HCEC 1CT (cell line): Measurements from ENCODE around the gene CUX1.
A peak's percentile ranks its signal among the peaks of the same experiment; 100 is the strongest.

Source experiments
- DNase-seq: peaks from one replicate; pipeline ENCODE4 v3.0.0-alpha.2; 2017

Gene CUX1

DNA sequence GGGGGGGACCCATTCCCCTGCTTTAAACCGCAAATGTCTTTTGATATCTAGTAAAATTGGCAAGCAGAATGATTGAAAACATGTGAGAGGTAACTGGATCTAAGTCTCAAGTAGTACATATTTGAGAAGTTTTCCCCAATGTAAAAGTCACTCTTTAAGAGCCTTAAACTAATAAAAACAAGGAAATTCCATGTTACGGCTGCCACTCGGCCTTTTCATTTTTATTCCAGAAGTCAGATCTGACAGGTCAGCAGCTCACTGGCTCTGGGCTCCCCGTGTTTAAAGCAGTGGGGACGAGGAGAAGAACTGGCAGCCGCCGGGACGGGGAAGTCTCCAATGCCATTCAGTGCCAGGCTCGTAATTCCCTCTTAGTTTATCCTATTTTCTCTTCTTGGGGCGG is 80.7 kb downstream of the CUX1 start:
- DNase-seq: no peak

DNA sequence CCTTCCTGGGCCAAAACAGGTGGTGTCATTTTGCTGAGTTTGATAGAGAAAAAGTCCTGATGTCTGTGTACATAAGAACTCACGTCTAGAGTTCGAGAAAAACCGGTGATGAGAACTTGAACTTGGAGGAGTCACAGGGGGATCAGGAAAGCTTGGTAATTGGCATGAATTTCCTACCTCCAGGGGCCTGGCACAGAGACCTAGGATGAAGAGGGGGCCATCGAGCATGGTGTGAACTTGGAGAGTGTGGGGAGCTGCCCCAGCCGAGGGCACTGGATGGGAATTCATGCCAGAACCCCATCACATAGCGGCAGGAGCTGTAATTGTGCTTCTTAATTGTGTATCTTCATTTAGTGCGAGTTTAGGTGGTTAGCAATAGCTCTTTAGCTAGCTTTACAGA is 82.2 kb downstream of the CUX1 start:
- no peak for DNase-seq

DNA sequence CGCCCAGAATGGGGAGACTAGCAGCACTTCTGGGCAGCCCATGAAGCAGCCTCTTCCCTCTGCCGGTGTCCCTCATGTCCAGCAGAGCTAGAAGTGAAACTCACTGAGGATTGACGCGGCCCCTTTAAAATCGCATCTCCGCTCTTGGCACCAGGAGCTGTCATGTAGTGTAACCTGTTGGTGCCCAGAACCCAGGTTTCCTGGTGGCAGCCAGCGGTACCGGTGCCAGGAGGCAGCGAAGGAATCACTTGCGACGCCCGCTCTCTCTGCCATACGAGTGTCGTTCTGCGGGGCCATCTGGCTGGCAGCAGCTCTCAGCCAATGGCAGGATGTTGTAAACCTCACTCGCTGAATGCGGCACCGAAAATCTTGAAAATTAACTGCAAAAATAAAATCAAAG is 82.7 kb downstream of the CUX1 start:
- no peak for DNase-seq

DNA sequence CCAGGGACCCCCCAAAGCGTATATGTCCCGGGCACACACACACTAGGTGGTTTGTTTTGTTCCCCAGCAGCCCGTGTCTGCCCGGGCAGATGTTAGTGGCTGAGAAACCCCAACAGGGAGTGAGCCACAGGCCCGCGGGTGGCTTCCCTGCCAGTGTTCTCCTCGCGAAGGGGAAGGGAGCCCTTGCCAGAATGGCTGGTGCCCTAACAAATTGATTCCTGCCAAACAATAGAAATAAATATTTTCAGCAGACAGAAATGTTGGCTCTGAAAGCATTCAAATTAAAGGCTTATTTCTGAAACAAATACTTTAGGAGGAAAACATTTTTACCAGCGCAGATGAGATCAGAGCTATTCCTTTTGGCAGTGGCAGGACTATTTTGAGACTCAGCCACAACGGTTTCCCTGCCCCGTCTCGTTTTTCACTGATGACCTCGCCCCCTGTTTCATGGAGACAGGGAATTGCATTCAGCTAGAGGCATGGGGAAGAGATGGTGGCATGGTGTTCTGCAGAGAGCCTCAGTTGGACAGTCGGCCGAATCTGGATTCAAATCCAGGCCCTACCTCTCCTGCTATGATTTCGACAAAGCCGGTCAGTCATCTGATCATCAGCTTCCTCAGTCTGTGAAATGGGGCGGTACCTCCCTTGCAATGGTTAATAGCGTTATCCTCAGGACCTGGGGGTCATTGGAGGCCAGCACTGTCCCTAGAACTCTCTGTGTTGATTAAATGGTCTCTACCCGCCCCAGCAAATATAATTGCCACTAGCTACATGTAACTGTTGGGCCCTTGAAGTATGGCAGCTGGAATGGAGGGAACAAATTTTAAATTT is 84.5 kb downstream of the CUX1 start:
- no peak for DNase-seq

DNA sequence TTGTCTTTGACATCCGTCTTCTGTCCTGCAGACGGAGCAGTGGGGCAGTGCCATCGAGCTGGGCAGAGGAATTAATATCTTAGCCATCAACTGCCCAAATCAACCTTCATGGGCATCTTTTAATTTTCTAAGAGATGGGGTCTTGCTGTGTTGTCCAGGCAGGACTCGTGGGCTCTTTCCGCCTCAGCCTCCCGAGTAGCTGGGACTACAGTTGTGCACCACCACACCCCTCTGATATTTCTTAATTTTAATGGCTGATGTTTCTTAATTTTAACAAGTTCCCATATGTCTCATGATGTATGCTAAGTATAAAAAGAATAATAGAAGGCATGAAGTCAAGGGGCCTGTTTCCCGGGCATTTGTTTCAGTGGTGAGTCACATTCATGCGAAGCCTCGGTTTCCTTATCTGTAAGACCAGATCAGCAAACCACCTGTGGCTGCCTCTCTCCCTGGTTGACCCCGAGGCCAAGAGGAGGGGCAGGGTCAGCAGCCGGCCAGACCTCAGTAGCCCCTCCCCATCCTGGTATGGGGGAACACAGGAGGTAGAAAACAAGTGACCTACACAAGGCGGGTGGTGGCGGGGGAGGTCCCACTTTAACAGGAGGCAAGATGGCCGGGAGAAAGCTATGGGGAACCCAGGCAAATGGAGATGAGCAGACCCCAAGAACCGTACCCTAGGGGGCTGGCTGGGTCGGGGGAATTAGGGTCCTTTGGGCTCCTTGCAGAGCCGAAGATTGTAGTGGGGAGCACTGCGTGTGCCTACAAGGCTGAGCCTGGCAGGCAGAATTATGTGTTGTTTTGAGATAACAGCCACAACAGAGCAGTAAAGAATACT is 85.5 kb downstream of the CUX1 start:
- no peak for DNase-seq

DNA sequence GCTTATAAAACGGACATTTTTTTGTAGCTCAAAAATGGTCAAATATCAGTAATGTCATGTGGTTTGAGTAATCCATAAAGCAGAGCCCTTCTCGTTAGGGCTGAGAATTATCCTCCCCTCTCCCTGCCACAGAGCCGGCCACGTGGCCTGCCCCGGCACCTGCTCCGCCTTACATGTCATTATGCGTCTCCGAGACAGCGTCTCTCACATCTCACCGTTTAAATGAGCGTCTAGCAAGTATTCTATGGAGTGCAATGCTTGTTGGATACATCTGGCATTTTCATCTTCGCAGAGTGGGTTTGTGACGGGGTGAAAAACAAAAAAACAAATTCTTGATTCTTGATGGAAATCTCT is 86.1 kb downstream of the CUX1 start:
- DNase-seq: no peak

DNA sequence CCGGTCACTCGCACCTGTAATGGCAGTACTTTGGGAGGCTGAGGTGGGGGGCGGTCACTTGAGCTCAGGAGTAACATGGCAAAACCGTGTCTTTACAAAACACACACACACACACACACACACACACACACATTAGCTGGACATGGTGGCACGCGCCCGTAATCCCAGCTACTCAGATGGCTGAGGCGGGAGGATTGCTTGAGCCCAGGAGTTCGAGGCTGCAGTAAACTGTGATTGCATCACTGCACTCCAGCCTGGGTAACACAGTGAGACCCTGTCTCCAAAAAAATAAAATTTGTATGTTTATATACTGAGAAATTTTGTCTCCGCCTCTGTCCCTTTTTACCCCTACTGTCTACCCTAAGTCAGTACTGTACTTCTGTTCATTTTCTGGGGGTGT is 86.6 kb downstream of the CUX1 start:
- DNase-seq: no peak

DNA sequence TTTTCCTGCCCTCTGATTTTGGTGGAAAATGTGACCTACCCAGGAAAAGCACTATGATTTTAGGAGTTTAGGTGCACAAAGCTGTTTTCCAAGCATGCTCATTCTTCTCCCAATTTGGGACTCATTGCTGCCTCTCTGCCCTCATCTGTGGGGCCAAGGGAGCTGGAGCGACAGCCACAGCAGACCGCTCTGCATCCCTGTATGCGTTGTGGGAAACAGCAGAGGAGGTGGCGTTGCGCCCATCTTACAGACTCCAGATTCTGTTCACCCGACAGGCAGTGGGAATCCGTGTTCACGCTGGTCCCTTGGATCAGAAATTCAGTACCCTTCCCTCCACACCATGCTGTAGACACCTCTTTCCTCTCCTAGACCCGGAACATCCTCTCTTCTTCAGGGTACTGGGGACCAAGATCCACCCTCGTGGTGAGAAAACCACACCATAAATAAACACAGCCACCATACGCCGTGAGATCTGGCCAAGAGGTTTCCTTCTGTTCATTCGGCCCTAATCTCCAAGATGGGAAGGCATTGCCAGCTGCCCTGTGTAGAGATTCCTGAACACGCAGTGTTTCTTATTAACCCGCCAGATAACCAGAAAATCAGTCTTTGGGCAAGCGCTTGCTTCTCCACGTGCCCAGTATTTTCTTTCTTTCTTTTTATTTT is 87.9 kb downstream of the CUX1 start:
- no peak for DNase-seq

DNA sequence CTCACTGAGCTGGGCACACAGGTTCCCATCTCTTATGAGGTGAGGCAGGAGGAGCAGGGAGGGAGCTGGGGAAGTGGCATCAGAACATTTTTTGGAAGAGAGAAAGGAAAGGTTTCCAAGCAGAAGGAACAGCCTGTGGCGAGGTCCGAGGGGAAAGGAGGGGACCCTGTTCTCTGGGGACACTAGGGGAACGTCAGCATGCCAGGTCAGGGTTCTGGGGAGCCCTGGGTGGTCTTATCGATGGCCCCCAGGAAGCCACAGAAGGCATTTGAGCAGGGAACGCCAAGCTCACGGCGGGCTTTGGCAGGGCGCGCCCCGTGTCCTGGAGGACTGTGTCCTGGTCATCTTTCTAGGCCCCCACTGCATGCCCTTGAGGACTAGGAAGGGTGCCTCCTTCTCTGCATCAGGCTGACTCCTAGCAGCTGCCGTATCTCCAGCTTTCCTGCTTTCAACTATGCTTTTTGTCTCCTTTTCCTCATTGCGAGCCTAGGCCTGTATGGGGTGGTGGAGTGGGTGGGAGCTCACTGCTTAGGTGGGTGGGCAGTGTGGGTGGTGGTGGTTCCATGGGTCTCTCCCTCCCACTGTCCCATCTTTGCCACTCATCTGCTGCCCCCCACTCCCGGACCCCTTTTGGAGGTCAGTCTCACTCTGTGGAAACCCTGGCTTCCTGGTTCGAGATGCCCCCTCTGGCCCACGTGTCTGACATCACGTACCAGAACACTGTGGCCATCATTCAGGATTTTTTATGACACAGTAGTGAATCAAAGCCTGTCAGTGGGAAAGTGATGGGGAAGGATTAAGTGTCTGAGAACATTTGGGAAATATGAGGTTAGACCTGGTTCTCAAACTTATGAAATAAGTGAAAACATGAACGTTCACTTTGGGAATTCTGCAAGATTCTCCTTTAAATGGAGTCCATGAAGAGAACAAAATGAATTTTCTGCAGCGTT is 89.1 kb downstream of the CUX1 start:
- no peak for DNase-seq

DNA sequence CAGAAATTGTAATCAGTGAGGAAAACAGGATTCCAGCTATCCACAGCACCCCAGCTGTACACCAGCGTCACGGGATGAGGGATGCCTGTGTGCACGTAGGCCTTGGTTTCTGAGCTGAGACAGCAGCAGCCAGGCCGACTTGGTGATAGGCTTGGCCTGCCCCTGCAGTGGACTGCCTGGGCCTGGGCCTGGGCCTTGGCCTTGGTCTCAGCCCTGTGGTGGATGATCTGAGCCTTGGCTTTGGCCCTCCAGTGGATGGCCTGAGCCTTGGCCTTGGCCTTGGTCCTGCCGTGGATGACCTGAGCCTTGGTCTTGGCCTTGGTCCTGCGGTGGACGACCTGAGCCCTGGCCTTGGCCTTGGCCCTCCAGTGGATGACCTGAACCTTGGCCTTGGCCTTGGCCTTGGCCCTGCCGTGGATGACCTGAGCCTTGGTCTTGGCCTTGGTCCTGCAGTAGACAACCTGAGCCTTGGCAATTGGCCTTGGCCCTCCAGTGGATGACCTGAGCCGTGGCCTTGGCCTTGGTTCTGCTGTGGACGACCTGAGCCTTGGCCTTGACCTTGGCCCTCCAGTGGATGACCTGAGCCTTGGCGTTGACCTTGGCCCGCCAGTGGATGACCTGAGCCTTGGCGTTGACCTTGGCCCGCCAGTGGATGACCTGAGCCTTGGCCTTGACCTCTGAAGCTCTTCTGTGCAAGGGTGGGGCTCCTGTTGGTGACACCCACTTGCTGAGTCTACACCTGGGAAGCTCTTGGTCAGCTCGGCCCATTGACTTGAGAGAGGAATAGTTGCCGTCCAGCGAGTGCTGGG is 93.8 kb downstream of the CUX1 start:
- no peak for DNase-seq

DNA sequence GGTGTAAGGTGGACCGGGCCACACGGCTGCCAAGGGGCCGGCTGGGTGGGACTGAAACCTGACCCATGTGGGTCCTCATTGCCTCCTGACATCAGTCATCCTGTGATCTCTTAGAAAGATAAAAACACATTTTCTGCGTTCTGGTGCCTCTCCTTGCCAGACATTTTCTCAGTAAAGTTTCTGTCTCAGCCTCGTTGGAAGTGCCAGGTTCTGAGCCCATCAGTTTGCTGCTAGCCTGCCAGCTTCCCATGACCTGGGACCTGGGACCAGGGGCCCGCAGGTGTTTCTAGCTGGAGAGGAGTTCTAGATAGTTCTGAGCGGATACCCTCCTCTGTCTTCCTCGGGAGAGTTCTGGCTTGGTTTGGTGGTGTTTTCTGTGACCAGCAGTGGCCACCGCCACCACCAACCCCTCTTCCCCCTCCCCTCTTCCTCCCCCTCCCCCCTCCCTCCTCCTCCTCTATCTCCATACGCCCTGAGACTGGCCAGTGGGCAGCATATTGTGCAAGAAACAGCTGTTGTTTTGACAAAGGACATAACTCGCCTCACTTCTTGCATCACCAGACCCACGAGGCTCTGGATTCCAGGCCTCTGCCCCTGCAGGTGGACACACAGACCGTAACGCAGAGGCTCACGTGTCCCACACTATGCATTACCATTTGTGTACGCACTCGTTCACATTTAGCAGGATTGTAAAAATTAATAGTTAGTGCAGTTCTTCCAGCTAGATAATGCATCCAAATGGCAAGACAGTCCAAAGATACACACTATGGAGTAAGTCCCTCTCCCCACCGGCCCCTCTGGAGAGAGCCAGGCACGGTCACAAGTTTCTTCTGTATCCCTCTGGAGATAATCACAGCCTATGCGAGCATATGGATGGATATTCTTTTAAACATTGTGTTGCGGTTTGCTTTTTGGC is 94.6 kb downstream of the CUX1 start:
- DNase-seq: peak; percentile 23

DNA sequence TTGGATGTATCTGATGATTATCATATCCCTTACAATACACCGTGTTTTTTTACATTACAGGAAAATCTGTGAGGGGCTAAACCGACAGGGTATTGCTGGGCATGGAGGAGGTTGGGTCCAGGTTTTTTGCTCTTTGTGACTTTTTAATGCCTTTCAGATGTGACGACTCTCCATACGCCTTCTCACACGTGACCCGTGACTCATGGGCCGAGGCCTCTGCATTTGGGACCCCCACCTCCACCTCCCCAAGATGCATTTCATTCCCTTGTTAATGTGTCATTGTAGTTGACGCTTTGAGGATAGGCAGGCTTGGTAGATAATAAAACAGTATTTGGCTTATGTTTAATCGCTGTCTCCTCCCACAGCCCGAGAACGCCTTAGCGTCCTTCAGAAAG is 95.3 kb downstream of the CUX1 start:
- no peak for DNase-seq

DNA sequence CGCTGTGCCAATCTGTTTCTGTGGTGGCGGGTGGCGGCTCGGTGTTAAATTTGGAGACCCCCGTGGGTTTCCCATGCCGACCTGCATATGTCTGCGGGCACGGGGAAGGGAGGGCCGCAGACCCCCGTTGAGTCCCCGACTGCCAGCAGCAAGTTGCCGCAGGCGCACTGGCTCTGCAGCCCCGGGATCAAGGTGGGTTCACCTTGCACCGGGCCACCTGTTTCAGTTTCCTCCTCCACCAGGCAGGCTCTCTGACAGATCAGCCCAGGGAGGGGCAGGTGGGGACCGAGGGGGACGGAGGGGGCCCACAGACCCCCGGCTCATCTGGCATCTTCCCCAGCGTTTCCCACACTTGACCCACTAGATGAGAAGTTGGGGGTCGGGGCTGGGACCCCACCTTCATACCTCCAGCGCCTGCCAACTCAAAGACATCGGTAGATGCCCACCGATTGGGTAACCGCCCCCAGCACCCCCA is 95.9 kb downstream of the CUX1 start:
- DNase-seq: no peak

DNA sequence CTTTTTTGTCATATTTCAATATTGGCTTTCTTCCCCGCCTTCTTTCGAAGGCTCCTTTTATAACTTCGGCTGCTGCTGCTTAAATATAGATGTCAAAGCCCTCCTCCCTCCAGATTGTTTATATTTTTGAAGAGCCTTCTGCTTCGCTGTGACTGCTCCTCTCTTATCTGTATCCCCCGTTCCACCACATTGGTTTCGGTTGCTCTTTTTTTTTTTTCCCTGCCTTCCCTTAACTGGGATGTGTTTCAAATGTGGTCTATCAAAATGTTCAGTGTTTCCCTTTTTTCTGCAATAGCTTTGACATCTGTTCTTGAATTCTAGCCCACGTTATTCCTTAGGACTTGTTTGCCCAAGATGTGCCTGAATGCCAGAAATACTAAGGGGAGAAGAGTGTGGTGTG is 96.4 kb downstream of the CUX1 start:
- DNase-seq: no peak

DNA sequence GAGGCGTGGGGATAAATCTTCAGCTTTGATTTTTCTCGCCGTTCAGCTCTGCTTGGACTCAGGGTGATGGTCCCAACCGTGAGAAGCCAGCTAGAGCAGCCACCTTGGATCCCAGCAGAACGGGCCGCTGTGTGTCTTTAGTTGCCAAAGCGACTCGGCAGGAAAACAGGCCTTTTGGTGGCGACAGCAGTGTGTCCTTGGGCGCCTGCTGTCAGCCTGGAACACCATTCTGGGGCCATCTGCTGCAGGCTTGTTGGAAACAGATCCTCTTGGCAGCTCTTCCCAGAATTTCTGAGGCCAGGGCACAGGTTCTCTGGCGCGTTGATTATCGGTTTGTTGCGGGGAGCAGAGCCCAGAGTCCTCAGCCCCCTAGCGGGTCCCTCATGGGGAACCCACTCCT is 97.6 kb downstream of the CUX1 start:
- no peak for DNase-seq

DNA sequence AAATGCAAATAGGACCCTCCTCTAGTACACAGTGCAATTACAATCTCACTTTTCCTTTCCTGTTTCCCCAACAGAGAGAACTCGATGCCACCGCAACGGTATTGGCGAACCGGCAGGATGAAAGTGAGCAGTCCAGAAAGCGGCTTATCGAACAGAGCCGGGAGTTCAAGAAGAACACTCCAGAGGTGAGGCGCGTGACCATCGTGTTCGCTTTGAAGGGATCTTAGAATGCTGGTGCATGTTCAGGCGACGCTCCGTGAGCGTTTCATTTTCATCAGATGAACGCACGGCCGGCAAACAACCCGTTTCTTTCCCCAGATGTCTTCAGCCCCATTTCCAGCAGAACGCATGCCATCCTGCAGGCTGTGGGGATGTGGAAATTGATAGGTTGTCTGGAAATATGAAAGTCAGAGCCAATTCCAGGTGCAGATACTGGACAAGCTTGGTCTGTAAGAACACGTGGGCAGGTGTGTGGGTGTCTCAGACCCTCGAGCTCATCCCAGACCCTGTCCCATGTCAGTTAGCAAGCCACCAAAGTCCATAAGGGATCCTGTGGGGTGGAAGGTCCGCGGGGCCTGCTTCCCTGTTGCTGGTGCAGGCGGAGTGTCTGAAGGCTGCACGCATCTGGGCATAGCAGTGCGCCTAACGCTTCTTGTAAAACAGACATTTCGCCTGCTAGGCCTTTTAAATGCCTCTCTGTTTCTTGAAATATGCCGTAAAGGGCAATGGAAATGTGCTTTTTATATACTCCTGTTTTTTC is 98.8 kb downstream of the CUX1 start:
- no peak for DNase-seq

DNA sequence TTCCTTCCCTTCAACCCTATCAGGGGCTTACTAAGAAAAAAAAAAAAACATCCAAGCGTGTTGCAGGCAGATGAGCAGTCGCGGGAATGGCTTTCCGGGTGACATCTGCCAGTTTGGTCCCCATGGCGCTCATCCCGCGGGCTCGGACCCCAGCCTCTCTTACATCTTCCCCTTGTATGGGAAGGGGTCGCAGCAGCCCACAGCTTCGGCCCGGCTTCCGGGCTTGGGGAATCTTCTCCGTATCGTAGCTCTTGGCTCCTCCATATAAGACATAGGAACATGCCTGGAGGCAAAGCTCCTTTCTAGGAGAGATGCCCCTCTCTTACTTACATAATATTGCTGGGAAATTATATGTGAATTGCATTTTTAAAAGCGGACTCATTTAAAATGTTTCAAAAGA is 99.5 kb downstream of the CUX1 start:
- no peak for DNase-seq

DNA sequence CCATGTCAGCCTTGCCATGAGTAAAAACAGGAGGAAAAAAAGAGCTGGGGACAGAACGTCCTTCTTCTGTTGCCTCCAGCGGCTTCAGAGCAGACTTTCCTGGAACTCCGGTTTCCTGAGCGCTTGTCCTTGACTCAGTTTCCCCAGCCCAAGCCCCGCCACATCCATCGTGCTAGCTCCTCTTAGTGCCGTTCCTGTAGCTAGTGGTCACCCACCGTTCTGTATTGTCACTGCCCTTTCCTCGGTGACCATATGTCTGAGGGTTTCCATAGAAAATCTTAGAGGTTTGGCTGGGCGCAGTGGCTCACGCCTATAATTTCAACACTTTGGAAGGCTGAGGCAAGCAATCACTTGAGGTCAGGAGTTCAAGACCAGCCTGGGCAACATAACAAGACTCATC is 100.1 kb downstream of the CUX1 start:
- no peak for DNase-seq

DNA sequence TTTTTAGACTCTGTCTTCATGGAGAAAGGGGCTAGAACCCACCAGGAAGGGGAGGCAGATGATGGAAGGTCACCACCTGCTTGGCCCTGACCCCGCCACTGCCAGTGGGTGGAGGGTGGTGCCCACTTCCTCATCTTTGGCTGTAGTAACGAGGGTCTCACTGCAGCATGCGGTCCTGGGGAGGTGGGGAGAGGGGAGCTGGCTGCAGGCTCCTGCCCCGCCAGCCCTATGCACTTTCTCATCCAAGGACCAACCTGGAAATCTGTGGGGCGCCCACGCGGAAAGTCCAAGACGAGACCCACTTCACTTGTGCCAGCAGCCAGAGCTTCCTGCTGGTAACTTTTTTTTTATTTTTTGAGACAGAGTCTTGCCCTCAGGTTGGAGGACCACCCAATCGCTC is 101.0 kb downstream of the CUX1 start:
- DNase-seq: no peak
